HEK293T (cell line): Measurements from ENCODE around the gene CDS2.

Experiments
- CTCF ChIA-PET: fragments of 350-600 bp; formaldehyde crosslinking; extraction: SDS; loops from one replicate; lab custom pipeline; 2021; ENCODE audit warnings: antibody characterized with exemption, inconsistent platforms; lab: Yijun Ruan, JAX
- POLR2A ChIA-PET: fragments of 350-600 bp; formaldehyde crosslinking; extraction: SDS; loops from one replicate; lab custom pipeline; 2020; ENCODE audit warnings: antibody characterized with exemption, inconsistent platforms; lab: Yijun Ruan, JAX
- DNase-seq: peaks from one replicate; pipeline ENCODE4 v3.0.0; 2012; ENCODE audit warnings: mixed read lengths; ENCODE audit errors: extremely low spot score
- ARNT ChIP-seq: fragments of 450-650 bp; IDR thresholded peaks from 2 replicates; pipeline ENCODE4 v1.6.1; 2017; ENCODE audit warnings: mild to moderate bottlenecking
- BHLHE40 ChIP-seq: fragments of 450-650 bp; IDR thresholded peaks from 2 replicates; pipeline ENCODE4 v1.6.1; 2016; ENCODE audit warnings: mild to moderate bottlenecking, moderate library complexity, borderline replicate concordance
- CTBP1 ChIP-seq: fragments of 450-650 bp; IDR thresholded peaks from 2 replicates; pipeline ENCODE4 v1.6.1; 2016; ENCODE audit warnings: borderline replicate concordance
- ELF4 ChIP-seq: fragments of 450-650 bp; IDR thresholded peaks from 2 replicates; pipeline ENCODE4 v1.6.1; 2017; ENCODE audit warnings: antibody characterized with exemption
- FOXA1 ChIP-seq: fragments of 450-650 bp; IDR thresholded peaks from 2 replicates; pipeline ENCODE4 v1.6.1; 2016; ENCODE audit warnings: mild to moderate bottlenecking
- FOXK2 ChIP-seq: fragments of 450-650 bp; IDR thresholded peaks from 2 replicates; pipeline ENCODE4 v1.6.1; 2016; ENCODE audit warnings: mild to moderate bottlenecking
- FOXM1 ChIP-seq: fragments of 450-650 bp; IDR thresholded peaks from 2 replicates; pipeline ENCODE4 v1.6.1; 2017; ENCODE audit warnings: mild to moderate bottlenecking, borderline replicate concordance
- HDGF ChIP-seq: fragments of 450-650 bp; IDR thresholded peaks from 2 replicates; pipeline ENCODE4 v1.6.1; 2017; ENCODE audit warnings: antibody characterized with exemption, borderline replicate concordance
- L3MBTL2 ChIP-seq: fragments of 450-650 bp; conservative IDR thresholded peaks from 2 replicates; pipeline ENCODE4 v1.6.1; 2016; ENCODE audit warnings: mild to moderate bottlenecking
- LEF1 ChIP-seq: fragments of 450-650 bp; IDR thresholded peaks from 2 replicates; pipeline ENCODE4 v1.6.1; 2017; ENCODE audit warnings: mild to moderate bottlenecking, borderline replicate concordance
- NFRKB ChIP-seq: fragments of 450-650 bp; IDR thresholded peaks from 2 replicates; pipeline ENCODE4 v1.6.1; 2016; ENCODE audit warnings: mild to moderate bottlenecking, moderate library complexity
- SP1 ChIP-seq: fragments of 450-650 bp; IDR thresholded peaks from 2 replicates; pipeline ENCODE4 v1.6.1; 2017
- SUZ12 ChIP-seq: fragments of 450-650 bp; IDR thresholded peaks from 2 replicates; pipeline ENCODE4 v1.6.1; 2016; ENCODE audit warnings: mild to moderate bottlenecking
- TARDBP ChIP-seq: fragments of 450-650 bp; IDR thresholded peaks from 2 replicates; pipeline ENCODE4 v1.6.1; 2016
- ZNF384 ChIP-seq: fragments of 450-650 bp; IDR thresholded peaks from 2 replicates; pipeline ENCODE4 v1.6.1; 2016
- TF ChIP-seq, protein P1 (sequence below): fragments of 450-650 bp; IDR thresholded peaks from 2 replicates; pipeline ENCODE4 v1.6.1; 2016

Gene CDS2

DNA sequence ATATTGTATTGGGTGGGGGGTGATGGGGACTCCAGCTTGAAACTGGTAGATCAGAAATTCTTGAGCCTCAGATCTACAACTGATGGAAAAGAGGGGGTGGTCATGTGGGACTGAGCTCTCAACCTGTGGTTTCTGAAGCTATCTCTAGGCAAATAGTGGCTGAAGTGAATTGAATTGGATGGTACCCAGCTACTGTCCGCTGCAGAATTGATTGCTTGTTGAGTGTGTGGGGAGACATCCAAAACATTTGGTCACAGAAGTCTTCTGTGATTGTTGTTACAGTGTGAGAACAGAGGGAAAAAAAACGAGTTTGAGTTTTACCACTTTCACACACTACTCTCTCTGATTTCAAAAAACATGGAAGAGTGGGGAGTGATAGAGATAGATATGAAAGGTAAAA lies 14.8 kb downstream of the CDS2 start:
- no peak for TF ChIP-seq NFRKB
- TF ChIP-seq ZNF384: no peak
- no peak for TF ChIP-seq L3MBTL2
- TF ChIP-seq FOXA1: no peak
- POLR2A ChIA-PET: interaction anchor here (1.6 kb wide), 1 partner anchor 15 kb away, joined by 7 read pairs; the partner anchor contains the start of gene CDS2
- CTCF ChIA-PET: no interaction called here
- DNase-seq: no peak

- POLR2A ChIA-PET: no interaction called here
- CTCF ChIA-PET: no interaction called here
- TF ChIP-seq, protein P1, sequence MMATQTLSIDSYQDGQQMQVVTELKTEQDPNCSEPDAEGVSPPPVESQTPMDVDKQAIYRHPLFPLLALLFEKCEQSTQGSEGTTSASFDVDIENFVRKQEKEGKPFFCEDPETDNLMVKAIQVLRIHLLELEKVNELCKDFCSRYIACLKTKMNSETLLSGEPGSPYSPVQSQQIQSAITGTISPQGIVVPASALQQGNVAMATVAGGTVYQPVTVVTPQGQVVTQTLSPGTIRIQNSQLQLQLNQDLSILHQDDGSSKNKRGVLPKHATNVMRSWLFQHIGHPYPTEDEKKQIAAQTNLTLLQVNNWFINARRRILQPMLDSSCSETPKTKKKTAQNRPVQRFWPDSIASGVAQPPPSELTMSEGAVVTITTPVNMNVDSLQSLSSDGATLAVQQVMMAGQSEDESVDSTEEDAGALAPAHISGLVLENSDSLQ: no peak
- no peak for TF ChIP-seq BHLHE40
- TF ChIP-seq SUZ12: no peak
- TF ChIP-seq ELF4: no peak
- TF ChIP-seq L3MBTL2: no peak
- no peak for TF ChIP-seq LEF1
- no peak for TF ChIP-seq ZNF384
- no peak for TF ChIP-seq NFRKB
- no peak for TF ChIP-seq SP1
- no peak for TF ChIP-seq FOXA1
- no peak for TF ChIP-seq CTBP1
- TF ChIP-seq HDGF: no peak
- no peak for TF ChIP-seq TARDBP
- no peak for TF ChIP-seq FOXM1
- TF ChIP-seq ARNT: no peak
- TF ChIP-seq FOXK2: no peak
- no peak for DNase-seq
These were observed 17.0 kb downstream of the CDS2 start for GRCh38 chr20:5143851-5144250.

DNA sequence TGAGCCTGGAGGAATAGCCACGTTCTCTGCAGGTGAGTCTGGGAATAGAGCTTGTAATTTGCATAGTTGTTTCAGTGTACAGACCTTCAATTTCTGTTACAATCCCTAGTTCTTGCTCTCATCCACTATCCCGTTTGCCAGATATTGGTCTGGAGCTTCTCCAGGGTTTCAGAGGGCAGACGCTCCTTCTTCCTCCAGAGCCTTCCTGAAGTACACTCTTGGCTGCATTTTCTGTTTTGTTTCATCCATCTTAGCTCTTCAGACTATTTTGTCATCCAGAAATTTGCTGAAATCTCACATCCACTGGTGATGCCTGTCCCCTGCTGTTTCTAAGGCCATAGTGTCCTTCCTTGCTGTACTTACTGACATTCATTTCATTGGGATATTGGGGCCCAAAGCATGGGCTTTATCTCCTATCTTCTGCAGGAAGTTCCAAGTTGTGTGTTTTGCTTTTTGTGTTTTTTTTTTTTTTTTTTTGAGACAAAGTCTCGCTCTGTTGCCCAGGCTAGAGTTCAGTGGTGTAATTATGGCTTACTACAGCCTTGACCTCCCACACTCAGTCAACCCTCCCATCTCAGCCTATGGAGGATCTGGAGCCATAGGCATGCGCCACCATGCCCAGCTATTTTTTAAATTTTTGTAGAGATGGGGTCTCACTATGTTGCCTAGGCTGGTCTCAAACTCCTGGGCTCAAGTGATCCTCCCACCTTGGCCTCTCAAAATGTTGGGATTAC lies 18.7 kb downstream of the CDS2 start:
- TF ChIP-seq BHLHE40: no peak
- ChIA-PET POLR2A (no interaction called here), CTCF (no interaction called here)
- DNase-seq: no peak

GRCh38 chr20:5146099-5146668 lies 19.4 kb downstream of the CDS2 start:
- TF ChIP-seq CTBP1 (no peak), LEF1 (no peak), ELF4 (no peak), HDGF (no peak), NFRKB (no peak), BHLHE40 (no peak), FOXM1 (no peak), TARDBP (no peak), SUZ12 (no peak)
- TF ChIP-seq, protein P1: no peak
- DNase-seq: no peak
- POLR2A ChIA-PET: no interaction called here
- CTCF ChIA-PET: no interaction called here

DNA sequence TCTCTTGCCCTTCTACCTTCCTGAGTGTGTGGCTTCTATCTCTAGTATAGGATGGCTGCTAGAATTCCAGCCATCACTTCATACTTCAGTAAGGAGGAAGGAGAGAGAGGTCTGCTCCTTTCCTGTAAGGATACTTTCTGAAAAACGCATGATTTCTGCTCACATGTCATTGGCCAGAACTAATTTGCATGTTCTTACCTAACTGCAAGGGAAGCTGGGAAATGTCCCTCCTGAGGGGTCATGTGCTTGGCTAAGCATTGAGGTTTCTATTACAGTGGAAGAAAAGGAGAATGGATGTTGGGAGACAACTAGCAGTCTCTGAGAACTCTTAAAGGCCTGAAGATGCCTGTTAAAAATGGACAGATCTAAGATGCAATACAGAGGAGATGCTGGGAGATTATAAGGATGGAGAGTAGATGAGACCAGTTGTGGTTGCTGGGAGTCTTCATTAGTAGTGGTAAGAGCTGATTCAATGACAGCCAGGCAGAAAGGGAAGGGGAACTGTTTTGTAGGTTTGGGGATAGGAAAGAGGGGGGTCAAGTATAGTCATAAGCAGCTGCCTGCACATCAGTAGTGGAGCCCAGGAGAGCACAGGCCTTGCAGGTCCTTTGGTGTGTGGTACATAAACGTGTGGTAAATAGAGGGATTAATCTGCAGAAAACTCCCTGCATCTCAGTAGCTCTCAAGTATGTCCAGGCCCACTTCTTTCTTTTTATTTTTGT lies 20.2 kb downstream of the CDS2 start:
- CTCF ChIA-PET: no interaction called here
- no peak for DNase-seq
- TF ChIP-seq FOXA1: no peak
- TF ChIP-seq L3MBTL2: no peak
- no peak for TF ChIP-seq ELF4
- no peak for TF ChIP-seq LEF1
- no peak for TF ChIP-seq FOXM1
- TF ChIP-seq SP1: no peak
- TF ChIP-seq SUZ12: no peak
- TF ChIP-seq HDGF: no peak
- TF ChIP-seq CTBP1: no peak
- no peak for TF ChIP-seq ARNT
- TF ChIP-seq ZNF384: no peak
- no peak for TF ChIP-seq FOXK2
- TF ChIP-seq BHLHE40: no peak
- TF ChIP-seq TARDBP: no peak
- TF ChIP-seq, protein P1: no peak
- TF ChIP-seq NFRKB: no peak
- POLR2A ChIA-PET: interaction anchor here (1.9 kb wide), 1 partner anchor 21 kb away, joined by 5 read pairs; the partner anchor contains the start of gene CDS2

DNA sequence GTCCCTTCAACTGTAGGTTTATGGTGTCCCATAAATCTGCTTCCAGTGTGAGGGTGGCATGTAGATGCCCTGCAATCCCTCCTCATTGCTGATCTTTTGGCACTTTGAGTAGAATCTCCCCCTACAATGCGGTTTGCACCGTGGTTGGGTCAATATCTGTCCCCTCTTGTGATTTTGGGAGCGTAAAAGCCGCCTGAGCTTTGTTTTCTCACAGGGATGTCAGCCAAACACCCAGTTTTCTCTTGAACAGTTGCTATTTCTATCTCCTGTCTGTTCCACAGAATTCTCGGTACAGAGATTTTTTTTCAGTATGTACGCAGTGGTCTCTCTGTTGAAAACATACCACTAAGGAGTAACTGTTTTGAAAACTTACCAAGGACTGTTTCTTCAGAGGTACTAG lies 21.8 kb downstream of the CDS2 start:
- CTCF ChIA-PET: no interaction called here

More for the DNA sequence above, 21.8 kb downstream of the CDS2 start:
- DNase-seq: no peak
- TF ChIP-seq ARNT (no peak), SP1 (no peak), BHLHE40 (no peak), NFRKB (no peak), FOXM1 (no peak), FOXA1 (no peak), TARDBP (no peak), HDGF (no peak)
- POLR2A ChIA-PET: interaction anchor here (1.9 kb wide), 1 partner anchor 22 kb away, joined by 5 read pairs; the partner anchor contains the start of gene CDS2
